Large intestine (tissue), 3 donors: ENCODE data around the gene PARD3. TPM values are rescaled to one million over a fixed set of nuclear protein-coding genes. Genes with fewer than 3 reads are reported as not detected.
A peak's percentile ranks its signal among the peaks of the same experiment; 100 is the strongest.

ENCODE experiments used
- DNase-seq, 2 donors: peaks; one replicate each; pipeline versions ENCODE4 v3.0.0 to v3.0.0-alpha.2; 2013
- H3K27ac ChIP-seq: one replicate; pipeline ENCODE4 v1.5.1; 2013; ENCODE audit warnings: low read length
- H3K27me3 ChIP-seq: 2 replicates; pipeline ENCODE4 v1.6.1; 2013; ENCODE audit warnings: low read length; ENCODE audit not compliant: control insufficient read depth, insufficient read depth
- H3K36me3 ChIP-seq: 2 replicates; pipeline ENCODE4 v1.6.1; 2013; ENCODE audit warnings: low read length; ENCODE audit not compliant: control insufficient read depth, insufficient read depth
- H3K4me1 ChIP-seq: one replicate; pipeline ENCODE4 v1.6.1; 2013; ENCODE audit warnings: low read length; ENCODE audit not compliant: control insufficient read depth, insufficient read depth
- H3K4me3 ChIP-seq: one replicate; pipeline ENCODE4 v1.5.1; 2013; ENCODE audit warnings: low read length
- H3K9me3 ChIP-seq: one replicate; pipeline ENCODE4 v1.6.1; 2013; ENCODE audit warnings: mild to moderate bottlenecking, low read depth, low read length, moderate library complexity; ENCODE audit not compliant: control insufficient read depth
- WGBS: methylation state at CpG from one replicate; pipeline ENCODE4 v1.1.5; 2013; ENCODE audit warnings: low lambda C conversion rate; ENCODE audit not compliant: insufficient coverage; 5-methylcytosine and 5-hydroxymethylcytosine counted together
- polyA plus RNA-seq: library from polyadenylated mRNA; unstranded; fragments of 120-200 nt; gene quantifications from one replicate; pipeline ENCODE4 v1.2.1, GENCODE V29; 2013

PARD3 gene
- polyA plus RNA-seq, 1 donor, result 25.5 TPM

DNA sequence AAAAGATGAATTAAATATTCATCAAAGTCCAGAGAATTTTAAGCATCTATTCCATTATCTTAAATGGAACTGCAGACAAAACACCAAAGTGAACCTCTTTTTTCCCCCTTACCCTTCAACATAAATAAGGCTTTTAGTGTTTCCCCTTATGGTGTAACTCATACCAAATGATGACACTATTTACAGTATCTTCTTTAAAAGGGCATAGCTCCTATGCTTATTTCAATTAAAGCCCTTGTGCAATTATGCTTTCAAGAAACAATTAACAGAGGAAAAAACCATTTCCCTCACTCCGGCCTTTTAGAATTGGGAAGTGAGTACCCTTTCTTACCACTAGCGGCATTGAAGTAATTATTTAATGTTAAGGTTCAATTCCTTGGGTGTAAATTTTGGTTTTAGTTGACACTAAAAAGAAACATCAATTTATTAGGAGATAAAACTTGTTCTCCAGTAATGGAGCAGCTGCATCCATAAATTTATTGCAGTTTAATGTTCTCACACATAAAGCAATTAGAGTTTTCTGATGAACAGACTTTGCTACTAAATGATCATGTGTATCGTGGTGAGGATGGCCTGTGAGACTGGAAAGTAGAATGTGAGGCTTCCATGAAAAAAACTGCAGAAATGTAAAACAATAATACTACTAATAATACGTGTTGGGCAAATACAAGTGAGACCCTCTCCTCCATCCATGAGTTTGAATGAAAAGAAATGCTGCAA is 661.3 kb downstream of the PARD3 start:
- no peak overlapping the region for H3K27ac ChIP-seq
- no peaks in the 10 kb centered on the region for H3K4me1 ChIP-seq
- no peaks in the 10 kb centered on the region for H3K36me3 ChIP-seq
- WGBS, result no CpG with 5 or more reads among the region's 4 CpGs
- H3K27me3 ChIP-seq, result no peaks in the 10 kb centered on the region
- no peak overlapping the region for H3K4me3 ChIP-seq
- H3K9me3 ChIP-seq, result no peaks in the 10 kb centered on the region
- no peak for DNase-seq

DNA sequence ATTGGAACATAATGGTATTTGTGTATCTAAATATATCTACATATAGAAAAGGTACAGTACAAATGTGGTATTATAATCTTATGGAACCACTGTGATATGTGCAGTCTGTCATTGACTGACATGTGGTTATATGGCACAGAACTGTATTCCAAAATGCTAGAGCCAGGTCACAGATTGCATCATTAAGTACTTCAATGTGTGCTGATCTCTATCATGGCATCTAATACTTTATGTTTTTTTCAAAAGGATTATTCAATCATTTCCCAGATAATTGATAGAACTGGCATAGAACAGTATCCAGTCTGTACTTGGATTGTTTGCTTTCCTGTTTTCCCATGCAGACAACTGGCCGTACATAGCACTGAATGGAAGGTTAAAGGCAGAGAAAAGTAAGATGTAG is 662.7 kb downstream of the PARD3 start:
- no peaks in the 10 kb centered on the region for H3K36me3 ChIP-seq
- H3K4me3 ChIP-seq, result no peak overlapping the region
- no peaks in the 10 kb centered on the region for H3K4me1 ChIP-seq
- no CpG with 5 or more reads among the region's 1 CpG for WGBS
- H3K27ac ChIP-seq, result no peak overlapping the region
- no peaks in the 10 kb centered on the region for H3K27me3 ChIP-seq
- H3K9me3 ChIP-seq, result no peaks in the 10 kb centered on the region
- DNase-seq, result no peak

DNA sequence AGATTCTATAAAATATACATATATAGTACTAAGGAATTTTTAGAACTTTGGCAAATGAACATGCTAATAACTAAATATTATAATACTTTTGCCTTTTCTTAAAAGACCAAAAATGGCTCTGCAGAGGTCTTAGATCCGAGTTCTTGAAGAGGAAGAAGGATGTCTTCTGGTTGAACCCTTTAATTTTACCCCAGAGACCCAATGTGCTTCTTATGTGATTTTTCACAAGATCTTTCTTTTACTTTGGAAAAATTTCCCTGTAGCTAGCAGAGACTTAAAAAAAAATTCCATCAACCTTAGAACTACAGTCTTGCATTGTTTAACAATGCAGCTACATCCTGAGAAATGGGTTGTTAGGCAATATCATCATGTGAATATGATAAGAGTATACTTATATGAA is 663.2 kb downstream of the PARD3 start:
- Histone ChIP-seq H3K27me3 (no peaks in the 10 kb centered on the region), H3K4me1 (no peaks in the 10 kb centered on the region), H3K9me3 (no peaks in the 10 kb centered on the region), H3K36me3 (no peaks in the 10 kb centered on the region), H3K4me3 (no peak overlapping the region), H3K27ac (no peak overlapping the region)
- WGBS, result no CpG with 5 or more reads among the region's 1 CpG
- no peak for DNase-seq

DNA sequence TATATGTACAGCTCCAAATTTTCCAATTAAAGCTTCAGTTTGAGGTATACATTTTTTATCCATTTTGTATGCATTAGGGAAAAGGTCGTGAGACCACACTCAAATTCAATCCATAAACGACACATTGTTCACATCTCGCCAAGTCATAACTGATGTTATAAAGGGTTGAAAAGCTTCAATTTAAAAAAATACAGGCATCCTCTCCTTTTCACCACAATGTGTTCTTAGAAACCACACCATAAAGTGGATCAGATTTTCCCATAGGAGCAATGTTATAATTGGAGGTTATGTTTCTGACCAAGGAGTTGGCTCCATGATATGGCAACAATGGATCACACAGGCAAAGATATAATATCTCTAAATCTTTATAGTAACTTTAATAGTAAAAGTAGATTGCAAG is 663.6 kb downstream of the PARD3 start:
- Histone ChIP-seq H3K36me3 (no peaks in the 10 kb centered on the region), H3K4me1 (no peaks in the 10 kb centered on the region), H3K27me3 (no peaks in the 10 kb centered on the region), H3K4me3 (no peak overlapping the region), H3K27ac (no peak overlapping the region), H3K9me3 (no peaks in the 10 kb centered on the region)
- DNase-seq, result no peak
- no CpG with 5 or more reads among the region's 3 CpGs for WGBS

DNA sequence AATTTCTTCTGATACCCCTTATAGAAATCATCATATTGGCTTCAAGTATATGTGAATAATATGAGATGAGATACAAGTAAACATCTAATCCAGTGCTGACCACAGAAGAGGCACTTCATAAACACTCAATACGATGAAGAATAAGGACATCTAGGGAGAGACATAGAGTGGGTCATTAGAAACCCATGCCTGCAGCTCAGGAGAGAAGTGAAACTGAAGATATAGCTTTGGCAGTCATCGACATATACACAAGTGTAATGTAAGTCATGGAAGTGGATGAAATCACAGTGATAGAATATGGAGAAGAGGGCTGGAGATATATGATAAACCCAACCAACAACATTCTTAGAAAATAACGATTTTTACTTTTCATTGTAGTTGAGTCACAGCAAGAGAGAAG is 665.0 kb downstream of the PARD3 start:
- Histone ChIP-seq H3K27ac (no peak overlapping the region), H3K27me3 (no peaks in the 10 kb centered on the region), H3K4me1 (no peaks in the 10 kb centered on the region), H3K4me3 (no peak overlapping the region), H3K9me3 (no peaks in the 10 kb centered on the region), H3K36me3 (no peaks in the 10 kb centered on the region)
- WGBS, result 83% methylated on average over 1 of the region's 3 CpGs
- DNase-seq, result no peak

- H3K4me1 ChIP-seq, result no peaks in the 10 kb centered on the region
- H3K36me3 ChIP-seq, result no peaks in the 10 kb centered on the region
- no peaks in the 10 kb centered on the region for H3K27me3 ChIP-seq
- DNase-seq, result no peak
- WGBS, result 83% methylated on average over 1 of the region's 3 CpGs
- H3K9me3 ChIP-seq, result no peaks in the 10 kb centered on the region
- no peak overlapping the region for H3K27ac ChIP-seq
- H3K4me3 ChIP-seq, result no peak overlapping the region
Measured at GRCh38 chr10:34148305-34148657, 666.8 kb downstream of the PARD3 start.

DNA sequence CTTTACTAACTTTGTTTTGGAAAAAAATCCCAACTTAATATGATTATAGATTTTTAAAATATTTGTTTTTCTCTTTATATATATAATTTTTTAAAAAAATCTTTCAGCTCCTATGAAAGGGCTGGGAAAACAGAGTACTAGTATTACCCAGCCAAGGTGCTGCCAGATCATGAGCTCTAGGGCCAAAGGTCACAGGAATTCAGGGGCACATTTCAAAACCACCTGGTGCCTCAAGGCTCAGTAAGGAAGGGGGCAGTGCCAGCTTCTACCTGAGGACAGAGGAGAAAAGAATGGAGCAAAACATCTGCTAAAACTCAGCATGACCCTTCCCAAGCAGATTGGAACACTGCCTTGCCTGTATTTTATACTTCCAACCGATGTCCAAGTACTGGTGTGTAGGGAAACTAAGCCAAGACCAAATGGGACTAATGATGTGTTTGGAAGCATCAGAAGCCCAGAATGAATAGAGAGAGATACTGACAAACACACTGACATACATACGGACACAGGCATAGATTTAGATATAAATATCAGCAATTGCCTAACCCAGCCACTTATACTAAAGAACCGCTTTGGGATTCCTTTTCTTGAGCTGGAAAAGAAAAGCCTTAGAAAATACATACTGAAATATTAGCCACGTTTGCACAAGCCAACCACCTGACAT is 667.3 kb downstream of the PARD3 start:
- DNase-seq, result peak; percentile 7 to 42
- Histone ChIP-seq H3K9me3 (no peaks in the 10 kb centered on the region), H3K4me3 (no peak overlapping the region), H3K4me1 (no peaks in the 10 kb centered on the region), H3K36me3 (no peaks in the 10 kb centered on the region), H3K27ac (no peak overlapping the region), H3K27me3 (no peaks in the 10 kb centered on the region)
- no CpG with 5 or more reads among the region's 4 CpGs for WGBS

DNA sequence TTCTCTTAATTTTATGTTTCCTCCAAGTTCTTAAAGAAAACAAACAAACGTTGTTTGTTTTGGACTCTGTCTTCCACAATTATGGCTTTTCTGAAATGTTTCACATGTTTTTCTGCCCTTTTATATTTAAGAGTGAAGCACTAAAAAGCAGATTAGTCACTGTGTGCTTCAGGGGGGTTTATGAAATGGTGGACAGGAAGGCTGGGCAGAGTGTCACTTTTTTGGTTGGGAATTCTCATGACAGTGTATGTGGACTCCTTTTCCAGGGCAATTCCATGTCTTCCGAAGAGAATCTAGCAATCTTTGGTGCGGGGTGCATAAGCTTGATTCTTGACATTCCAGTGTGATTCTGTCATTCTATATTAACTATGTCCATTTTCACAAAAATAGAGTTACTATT is 669.4 kb downstream of the PARD3 start:
- H3K4me3 ChIP-seq, result no peak overlapping the region
- no peak overlapping the region for H3K27ac ChIP-seq
- no peaks in the 10 kb centered on the region for H3K36me3 ChIP-seq
- no peaks in the 10 kb centered on the region for H3K9me3 ChIP-seq
- H3K27me3 ChIP-seq, result no peaks in the 10 kb centered on the region
- DNase-seq, result no peak
- WGBS, result 100% methylated on average over 2 of the region's 3 CpGs
- H3K4me1 ChIP-seq, result no peaks in the 10 kb centered on the region

GRCh38 chr10:34143466-34143865 is 671.6 kb downstream of the PARD3 start:
- 95% methylated on average over 2 of the region's 2 CpGs for WGBS
- no peak for DNase-seq
- Histone ChIP-seq H3K9me3 (no peaks in the 10 kb centered on the region), H3K36me3 (no peaks in the 10 kb centered on the region), H3K4me1 (no peaks in the 10 kb centered on the region), H3K27ac (no peak overlapping the region), H3K4me3 (no peak overlapping the region), H3K27me3 (no peaks in the 10 kb centered on the region)

DNA sequence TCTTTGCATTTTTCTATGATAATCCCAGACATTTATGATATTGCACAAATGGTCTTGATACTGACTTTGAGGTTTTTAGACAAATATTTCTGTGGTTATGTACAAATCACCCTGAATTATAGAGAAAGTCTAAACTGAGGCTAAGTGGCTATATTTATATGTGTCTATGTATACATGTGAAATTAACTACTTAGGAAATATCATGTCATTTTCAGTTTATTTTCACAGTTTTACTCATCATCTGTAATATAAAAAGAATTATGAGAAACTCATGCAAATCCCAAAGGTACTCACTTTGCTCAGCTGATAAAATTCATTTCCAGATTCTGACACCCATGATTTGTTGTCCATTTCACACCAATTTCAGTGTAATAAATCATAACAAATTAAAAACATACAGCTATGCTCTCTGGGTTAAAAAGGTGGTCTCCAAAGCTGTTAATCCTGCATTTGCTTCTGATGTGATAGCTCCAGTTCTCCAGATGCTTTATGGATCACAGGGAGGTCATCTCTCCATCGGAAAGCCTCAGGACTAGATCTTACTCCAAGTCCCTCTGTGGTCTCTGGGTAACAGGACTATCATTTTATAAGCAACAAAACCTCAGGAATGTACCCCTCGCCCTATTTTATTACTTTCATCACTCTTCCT is 673.9 kb downstream of the PARD3 start:
- 86% methylated on average over 1 of the region's 2 CpGs for WGBS
- H3K4me1 ChIP-seq, result no peaks in the 10 kb centered on the region
- no peak overlapping the region for H3K27ac ChIP-seq
- no peaks in the 10 kb centered on the region for H3K36me3 ChIP-seq
- H3K9me3 ChIP-seq, result no peaks in the 10 kb centered on the region
- no peaks in the 10 kb centered on the region for H3K27me3 ChIP-seq
- H3K4me3 ChIP-seq, result no peak overlapping the region
- DNase-seq, result no peak
